GM18861 (cell line): ENCODE data around the gene SGIP1.
"Not testable (repeated sequence)": the region's sequence is repeated elsewhere in the genome, so short reads cannot be mapped to it uniquely, and the experiment has no call there.

ENCODE experiments used
- ATAC-seq: cut with Tn5 transposase; IDR thresholded peaks from one replicate; pipeline ENCODE4 v1.9.1; 2021; ENCODE audit not compliant: unreplicated experiment

SGIP1 gene

DNA sequence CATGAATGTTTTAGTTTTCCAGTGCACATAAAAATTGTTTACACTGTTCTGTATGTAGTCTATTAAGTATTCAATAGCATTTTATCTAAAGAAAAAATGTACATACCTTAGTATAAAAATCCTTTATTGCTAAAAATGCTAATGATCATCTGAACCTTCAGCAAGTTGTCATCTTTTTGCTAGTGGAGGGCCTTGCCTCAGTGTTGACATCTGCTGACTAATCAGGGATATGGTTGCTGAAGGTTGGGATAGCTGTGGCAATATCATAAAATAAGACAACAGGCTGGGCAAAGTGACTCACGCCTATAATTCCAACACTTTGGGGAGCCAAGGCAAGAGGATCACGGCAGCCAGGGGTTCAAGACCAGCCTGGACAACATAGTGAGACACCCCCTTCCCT is 227.3 kb downstream of the SGIP1 start:
- ATAC-seq: no peak

DNA sequence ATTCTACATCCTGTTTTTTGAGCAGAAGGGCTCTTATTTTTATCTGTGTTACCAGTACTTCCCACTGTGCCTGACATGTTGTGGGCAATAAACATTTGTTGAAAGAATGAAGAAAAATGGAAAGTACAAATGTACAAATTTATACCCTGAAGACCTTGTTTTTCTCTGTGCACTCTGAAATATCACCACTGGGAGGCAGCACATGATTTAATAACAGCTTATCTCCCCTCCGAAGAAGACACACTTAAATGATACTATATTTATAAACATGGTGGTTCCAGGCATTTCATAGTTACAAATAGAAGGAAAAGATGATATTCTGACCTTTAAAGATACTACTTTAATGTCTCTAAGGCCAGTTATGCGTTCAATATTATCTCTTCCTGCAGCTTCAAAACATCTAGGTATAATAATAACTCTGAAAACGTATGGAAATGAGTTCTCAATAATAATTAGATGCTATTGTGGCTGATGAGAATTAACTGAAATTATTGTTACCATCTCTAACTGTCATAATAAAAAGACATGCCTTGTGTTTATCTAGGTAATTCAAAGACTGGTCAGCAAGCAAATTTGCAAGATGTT is 231.1 kb downstream of the SGIP1 start:
- peak; percentile 69 for ATAC-seq

DNA sequence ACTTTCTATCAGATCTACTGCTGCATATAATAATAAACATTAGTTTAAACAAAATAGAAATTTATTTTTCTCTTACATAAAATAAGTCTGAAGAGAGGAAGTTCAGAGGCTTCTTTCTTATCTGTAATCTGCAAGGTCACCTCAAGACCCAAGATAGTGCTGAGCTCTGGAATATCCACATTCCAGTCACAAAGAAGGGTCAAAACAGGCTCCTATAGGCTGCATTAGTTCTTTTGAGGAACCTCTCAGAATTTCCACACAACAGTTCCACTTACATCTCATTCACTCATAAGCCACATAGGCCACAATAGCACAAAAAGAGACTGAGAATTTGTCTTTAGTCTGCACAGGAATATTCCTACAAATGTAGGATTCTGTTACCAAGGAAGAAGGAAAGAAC is 233.7 kb downstream of the SGIP1 start:
- ATAC-seq: no peak

DNA sequence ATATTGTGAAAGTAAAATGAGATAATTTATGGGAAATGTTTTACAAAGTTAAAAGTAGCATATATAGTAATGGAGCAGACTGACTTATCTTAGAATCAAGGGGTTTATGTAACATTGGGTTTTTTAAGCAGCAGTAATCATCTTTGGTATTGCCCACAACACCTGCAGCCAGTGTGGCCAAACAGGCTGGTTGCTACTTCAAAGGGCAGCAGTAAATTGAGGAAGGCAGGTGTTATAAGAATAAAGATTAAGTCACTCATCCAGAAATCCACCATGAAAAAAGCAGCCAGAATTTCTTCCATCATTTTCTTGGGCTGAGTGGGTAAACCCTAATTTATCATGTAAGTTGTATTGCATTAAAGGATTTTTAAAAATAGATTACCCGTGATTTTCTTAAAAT is 235.0 kb downstream of the SGIP1 start:
- ATAC-seq: no peak

DNA sequence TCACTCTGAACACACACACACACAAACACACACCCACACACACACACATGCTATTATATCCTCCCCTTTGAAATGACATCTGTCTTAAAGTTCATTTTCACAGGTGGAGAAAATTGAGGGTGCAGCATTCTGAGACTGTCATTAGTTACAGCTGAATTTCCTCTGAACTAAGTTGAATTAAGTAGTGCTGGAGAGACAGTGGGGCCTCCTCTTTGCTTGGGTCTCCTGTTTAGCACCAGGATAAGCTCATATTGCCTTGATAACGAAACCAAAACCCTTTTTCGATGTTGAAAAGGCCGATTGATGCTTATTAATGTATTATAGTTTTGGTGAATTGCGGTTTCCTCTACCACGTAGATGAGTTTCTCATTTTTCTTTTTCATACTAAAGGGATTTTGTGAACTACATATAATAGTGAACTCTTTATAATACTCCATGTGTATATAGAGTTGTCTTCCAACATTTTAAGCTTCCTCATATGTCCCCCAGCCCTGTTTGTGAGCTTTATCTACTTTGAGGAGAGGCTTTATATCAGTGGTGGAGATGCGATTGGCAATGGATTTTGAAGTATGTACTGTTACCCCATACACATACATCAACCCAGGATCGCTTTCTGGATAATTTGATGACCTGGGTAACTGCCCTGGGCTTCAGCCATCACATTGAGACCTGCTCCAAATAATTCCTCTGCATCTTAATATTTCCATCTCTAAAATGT is 235.7 kb downstream of the SGIP1 start:
- no peak for ATAC-seq

DNA sequence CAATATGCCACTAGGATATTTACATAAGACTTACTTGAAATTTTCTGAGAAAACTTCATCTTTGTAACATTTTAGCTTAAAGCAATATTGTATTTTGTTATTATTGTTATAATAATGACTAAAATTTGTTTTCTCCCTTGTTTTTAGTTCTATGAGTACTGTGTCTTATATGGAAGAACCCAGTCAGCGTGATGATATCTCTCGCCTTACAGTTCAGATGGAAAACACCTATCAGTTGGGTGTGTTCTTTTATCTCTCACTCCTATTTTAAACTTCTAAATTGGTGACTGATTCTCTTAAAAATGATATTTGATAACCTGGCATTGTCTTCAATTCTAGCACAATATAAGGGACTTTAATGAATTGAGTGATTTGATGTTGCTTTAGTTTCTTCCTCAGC is 236.3 kb downstream of the SGIP1 start:
- no peak for ATAC-seq

DNA sequence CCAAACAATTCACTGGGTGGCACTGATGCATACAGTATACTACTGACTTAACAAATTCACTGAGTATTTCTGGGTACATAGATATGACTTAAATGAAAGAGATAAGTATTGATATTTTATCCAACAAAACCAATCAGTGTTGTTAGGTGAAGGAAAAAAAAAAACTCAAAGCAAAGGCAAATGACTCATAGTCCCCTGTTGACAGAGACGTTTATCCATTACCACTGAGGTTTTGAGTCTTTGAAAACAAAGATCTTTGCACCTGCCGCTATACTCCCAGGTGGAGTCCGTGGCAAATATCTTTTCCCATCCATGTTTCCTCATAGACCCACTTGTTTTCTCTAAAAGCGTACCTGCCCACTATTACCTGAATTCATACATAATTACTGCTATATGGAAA is 236.7 kb downstream of the SGIP1 start:
- ATAC-seq: no peak

DNA sequence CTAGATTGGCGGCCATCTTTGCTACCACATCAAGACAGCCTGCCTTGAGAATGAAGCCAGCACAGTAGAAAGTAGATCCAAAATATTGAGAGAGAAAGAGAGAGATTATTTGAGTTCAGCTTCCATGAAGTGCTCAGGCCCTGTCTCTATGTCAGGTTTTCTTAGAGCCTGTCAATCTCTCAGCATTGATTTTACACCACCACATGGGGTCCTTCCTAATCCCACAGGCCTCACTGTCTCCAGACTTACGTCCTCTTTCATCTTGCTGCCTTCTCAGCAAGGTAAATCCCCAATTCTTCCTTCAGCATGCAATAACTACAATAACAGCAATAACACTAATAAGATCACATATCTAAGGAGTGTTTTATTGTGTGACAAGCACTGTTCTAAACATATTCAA is 239.3 kb downstream of the SGIP1 start:
- no peak for ATAC-seq

DNA sequence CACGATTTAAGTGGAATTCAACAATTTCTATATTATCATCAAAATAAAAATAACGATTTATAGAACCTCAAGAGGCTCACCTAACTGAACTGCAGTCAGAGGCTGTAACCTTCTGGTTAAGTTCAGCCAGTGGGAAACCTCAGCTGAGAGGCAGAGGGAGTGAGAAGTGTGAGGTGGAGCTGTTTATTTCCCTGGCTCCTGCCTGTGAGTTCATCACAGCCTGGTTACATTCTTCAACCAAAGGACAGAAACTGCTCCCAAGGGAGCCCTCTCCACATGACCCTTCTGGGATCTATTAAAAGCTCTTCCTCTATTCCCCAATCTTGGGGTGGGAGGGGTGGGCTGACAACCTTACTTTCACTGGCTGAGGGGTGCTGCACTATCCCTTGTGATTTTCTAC is 240.5 kb downstream of the SGIP1 start:
- ATAC-seq: no peak

DNA sequence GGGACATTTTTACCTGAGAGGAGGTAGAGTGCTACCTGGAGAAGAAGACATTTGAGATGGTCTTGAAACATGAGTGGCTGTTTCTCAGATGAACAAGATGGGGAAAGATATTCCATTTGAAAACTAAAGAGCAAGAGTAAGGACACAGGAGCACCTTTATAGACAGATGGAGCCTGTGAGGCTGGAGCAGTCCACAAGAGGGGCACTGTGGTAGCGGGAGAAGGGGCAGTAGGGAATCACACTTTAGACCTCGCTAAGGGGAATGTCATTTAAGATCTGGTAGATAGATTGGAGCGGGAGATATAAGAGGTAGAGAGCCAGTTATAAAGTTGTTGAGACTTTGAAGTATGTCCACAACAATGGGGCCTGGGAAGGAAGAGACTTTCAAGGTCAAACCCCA is 241.7 kb downstream of the SGIP1 start:
- ATAC-seq: no peak

DNA sequence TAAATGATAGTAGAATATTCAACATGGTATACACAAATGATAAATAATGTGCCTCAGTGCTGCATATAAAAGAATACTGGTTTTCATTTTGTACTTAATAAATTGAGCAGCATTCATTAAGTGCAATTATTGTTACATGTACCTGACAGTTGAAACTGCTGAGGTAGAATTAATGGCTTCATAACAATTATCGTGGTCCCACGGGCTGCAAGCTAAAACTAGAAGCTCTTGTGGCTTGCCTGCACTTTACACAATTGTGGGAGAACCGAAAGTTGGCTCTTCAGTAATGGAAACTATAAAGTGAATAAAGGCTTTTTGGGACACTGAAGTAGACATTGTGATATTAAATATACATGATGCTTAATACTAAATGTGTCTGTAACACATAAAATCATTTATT is 243.9 kb downstream of the SGIP1 start:
- no peak for ATAC-seq

DNA sequence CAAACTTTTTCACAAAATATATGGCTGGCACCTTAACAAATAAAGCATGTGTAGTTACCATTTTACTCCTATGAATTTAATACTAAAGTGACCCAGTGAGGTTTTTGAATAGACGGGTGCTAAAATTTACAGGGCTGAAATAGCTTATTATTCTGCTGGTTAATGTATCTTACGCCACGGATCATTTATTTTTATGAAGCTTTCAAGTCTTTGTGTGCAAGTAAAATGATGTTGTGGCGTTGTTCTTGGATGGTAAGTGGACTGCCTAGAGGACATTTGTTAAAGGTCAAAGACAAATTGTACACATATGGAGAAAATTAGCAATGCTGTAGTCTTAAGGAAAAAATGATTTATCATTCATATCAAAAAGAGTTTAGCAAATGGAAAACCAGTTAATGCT is 244.3 kb downstream of the SGIP1 start:
- no peak for ATAC-seq

DNA sequence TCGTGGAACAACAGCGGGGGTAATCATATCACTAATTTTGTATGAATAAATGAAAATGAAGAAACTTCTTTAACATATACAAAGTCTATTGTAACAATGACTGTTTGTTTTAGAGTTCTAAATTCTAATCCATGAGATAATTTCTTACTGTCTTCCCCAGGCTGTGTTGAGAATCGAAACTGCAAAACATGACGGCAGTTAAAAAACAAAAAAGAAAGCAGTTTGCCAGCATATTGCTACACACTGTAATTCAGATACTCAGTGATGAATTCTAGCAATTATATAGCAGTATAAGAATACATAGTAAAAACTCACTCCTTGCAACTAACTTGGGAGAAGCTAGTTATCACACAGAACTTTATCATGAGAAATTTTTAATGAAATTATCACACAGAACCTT is 245.0 kb downstream of the SGIP1 start:
- no peak for ATAC-seq

DNA sequence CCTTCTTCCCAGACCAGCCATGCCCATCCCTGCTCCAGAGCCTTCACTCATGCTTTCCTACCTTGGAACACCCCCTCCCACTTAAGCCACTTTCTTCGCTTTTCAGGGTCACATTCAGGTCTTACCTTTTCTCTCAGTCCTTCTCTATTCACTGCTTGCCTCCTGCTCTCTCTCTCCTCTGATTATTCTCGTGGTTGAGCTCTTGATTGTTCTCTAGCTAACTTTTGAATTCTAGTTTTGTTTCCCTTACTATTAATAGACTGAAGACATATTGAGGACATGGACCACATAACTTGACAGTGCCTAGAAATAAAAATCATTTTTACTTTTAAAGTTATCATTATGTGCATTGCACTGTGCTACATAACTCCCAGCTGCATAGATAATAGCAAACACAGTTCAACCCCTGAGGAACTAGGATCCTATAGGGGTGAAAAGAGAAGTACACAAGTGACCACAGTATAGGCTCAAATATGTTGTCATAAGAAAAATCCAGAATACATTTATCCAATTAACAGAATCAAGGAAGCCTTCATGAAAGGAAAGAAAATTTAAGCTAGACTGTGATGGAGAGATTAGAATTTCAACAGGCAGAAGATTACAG is 245.6 kb downstream of the SGIP1 start:
- no peak for ATAC-seq

DNA sequence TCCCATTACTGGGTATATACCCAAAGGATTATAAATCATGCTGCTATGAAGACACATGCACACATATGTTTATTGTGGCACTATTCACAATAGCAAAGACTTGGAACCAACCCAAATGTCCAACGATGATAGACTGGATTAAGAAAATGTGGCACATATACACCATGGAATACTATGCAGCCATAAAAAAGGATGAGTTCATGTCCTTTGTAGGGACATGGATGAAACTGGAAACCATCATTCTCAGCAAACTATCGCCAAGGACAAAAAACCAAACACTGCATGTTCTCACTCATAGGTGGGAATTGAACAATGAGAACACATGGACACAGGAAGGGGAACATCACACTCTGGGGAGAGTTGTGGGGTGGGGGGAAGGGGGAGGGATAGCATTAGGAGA is 251.8 kb downstream of the SGIP1 start:
- not testable (repeated sequence) for ATAC-seq

DNA sequence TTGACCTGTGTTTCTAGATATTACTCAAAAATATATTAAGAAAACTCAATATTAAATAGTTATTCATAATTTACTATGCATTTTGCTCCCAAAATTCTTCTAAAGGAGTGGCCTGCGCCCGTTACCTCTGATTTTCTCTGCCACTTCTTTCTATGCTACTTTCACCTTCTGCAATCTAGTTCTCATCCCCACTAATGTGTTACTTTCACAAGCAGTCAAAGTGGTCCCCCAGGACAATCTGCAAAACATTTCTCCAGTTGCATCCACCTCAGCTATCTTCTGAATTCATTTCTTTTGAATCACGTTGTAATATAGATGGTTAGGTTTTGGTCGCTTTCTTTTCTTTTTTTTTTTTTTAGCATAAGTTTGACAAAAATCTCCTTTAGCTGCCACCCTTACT is 253.7 kb downstream of the SGIP1 start:
- ATAC-seq: no peak

DNA sequence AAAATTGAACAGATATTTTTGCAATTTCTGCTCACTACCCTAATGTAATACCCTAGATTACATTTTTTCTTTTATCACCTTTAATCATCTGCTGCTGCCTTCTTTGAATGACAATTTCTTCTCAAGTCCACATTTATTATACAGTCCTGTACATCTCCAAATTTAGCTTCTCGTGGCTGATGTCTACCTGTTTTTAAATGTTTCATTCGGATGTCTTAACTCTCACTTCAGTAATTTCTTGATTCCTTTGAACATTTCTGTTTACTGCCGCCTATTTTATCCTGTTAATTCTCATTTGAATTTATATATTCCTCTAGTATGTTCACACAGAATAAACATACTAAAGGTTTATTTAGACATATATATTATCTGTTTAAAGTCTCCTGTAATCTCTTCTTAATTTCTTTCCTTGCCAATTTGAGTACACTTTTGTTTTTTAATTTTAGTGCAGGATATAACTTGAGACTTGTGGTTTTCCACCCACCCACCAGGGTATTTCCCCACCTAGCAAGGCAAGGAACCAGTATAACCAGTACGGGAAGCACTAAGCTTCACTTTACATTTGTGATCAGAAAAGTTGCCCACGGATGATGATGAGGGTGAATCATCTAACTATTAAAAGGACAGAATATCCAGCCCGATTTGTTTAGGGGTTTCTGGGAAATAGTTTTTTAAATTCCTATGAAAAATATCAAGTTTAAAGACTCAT is 254.4 kb downstream of the SGIP1 start:
- ATAC-seq: peak; percentile 72

DNA sequence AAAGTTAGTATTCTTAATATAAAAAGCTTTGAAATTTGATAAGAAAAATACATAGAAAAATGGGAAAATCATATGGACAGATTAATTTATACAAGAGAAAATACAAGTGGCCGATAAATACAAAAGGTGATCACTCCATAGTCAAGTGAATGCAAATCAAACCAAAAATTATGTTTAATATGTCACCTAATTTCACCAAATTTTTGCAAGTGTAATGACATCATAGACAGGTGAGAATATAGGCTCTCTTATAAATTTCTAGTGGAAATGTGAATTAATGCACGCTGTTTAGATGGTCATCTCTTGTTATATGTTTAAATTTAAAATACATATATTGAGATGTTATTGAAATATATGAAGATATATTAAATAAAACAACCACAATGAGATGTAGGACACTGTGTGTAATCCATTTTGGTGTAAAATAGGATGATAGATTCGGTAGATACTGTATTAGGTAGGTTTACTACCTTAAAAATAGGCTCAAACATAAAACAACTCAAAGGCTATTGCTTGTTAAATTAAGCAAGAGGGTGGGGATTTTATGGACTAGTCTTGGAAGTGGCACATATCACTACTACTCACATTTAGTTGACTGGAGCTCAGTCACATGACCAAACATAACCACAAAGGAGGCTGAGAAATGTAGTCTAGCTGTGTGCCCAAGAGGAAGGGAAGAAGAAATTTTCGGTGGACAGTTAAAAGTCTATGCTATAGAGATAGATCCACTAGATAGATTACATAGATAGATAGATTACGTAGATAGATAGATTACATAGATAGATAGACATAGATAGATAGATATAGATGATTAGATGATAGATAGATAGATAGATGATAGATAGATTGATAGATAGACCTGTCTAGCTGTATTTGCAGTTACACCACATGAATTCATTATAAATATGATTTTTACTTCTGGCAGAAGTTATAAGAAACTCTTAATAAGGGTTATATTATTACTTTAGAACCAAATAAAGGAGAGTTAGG is 258.0 kb downstream of the SGIP1 start:
- no peak for ATAC-seq

DNA sequence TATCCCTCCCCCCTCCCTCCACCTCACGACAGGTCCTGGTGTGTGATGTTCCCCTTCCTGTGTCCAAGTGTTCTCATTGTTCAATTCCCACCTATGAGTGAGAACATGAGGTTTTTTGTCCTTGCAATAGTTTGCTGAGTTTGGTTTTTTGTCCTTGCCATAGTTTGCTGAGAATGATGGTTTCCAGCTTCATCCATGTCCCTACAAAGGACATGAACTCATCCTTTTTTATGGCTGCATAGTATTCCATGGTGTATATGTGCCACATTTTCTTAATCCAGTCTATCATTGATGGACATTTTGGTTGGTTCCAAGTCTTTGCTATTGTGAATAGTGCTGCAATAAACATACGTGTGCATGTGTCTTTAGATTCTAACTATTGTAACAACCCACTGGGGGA is 261.9 kb downstream of the SGIP1 start:
- ATAC-seq: not testable (repeated sequence)
